OCI-LY1 (cell line): ENCODE results near the gene SDHA.

Source experiments
- CTCF ChIP-seq: fragments of 200-600 bp; sonication (generic), shearing (Covaris generic); IDR thresholded peaks from 2 replicates; pipeline ENCODE4 v1.5.1; 2017; ENCODE audit warnings: mild to moderate bottlenecking, antibody characterized with exemption, low read length, moderate library complexity, mixed read lengths
- EZH2 ChIP-seq: fragments of 200-600 bp; sonication (generic), shearing (Covaris generic); IDR thresholded peaks from 2 replicates; pipeline ENCODE4 v1.8.0; 2017; ENCODE audit warnings: borderline replicate concordance, mixed run types, mild to moderate bottlenecking, antibody characterized with exemption, low read length, moderate library complexity, mixed read lengths

- TF ChIP-seq CTCF (no peak), EZH2 (no peak)
These were observed 45.3 kb upstream of the SDHA start for GRCh38 chr5:172841-173251.
